ENCODE data around the gene AATK.
A peak's percentile ranks its signal among the peaks of the same experiment; 100 is the strongest.

Gene AATK

GRCh38 chr17:81203136-81203535 is 37.1 kb upstream of the AATK start:
- CTCF ChIA-PET, result no interaction called here
- POLR2A ChIA-PET, result interaction anchor here (1.2 kb wide), 1 partner anchor 20 kb away, joined by 4 read pairs; the partner anchor contains the start of gene CEP131
- no peak for DNase-seq (ENCODE audit: extremely low spot score)
- no peak for TF ChIP-seq ELF4 (IDR thresholded peaks at IDR 0.05)
- no peak for TF ChIP-seq FOXK2 (IDR thresholded peaks at IDR 0.05)
- no peak for TF ChIP-seq PKNOX1 (IDR thresholded peaks at IDR 0.05)
- no peak for TF ChIP-seq HDGF (IDR thresholded peaks at IDR 0.05; ENCODE audit: borderline replicate concordance)
- TF ChIP-seq CTBP1 (IDR thresholded peaks at IDR 0.05; ENCODE audit: borderline replicate concordance), result no peak
- no peak for TF ChIP-seq ARNT (IDR thresholded peaks at IDR 0.05)
- TF ChIP-seq FOXA1 (IDR thresholded peaks at IDR 0.05), result no peak
- no peak for TF ChIP-seq LEF1 (IDR thresholded peaks at IDR 0.05; ENCODE audit: borderline replicate concordance)
- TF ChIP-seq TARDBP (IDR thresholded peaks at IDR 0.05), result no peak
- TF ChIP-seq SUZ12 (IDR thresholded peaks at IDR 0.05), result no peak
- TF ChIP-seq L3MBTL2 (conservative IDR thresholded peaks at IDR 0.05), result no peak
- TF ChIP-seq ZNF384 (IDR thresholded peaks at IDR 0.05), result no peak
- TF ChIP-seq NFRKB (IDR thresholded peaks at IDR 0.05), result no peak

- ChIA-PET POLR2A (interaction anchor here (2.1 kb wide), 1 partner anchor 21 kb away, joined by 6 read pairs; the partner anchor contains the start of gene CEP131), CTCF (no interaction called here)
- no peak for TF ChIP-seq L3MBTL2 (conservative IDR thresholded peaks at IDR 0.05)
- no peak for TF ChIP-seq ZNF384 (IDR thresholded peaks at IDR 0.05)
- TF ChIP-seq CTBP1 (IDR thresholded peaks at IDR 0.05; ENCODE audit: borderline replicate concordance), result no peak
- TF ChIP-seq FOXM1 (IDR thresholded peaks at IDR 0.05; ENCODE audit: borderline replicate concordance), result no peak
- no peak for TF ChIP-seq SP1 (IDR thresholded peaks at IDR 0.05)
- TF ChIP-seq NFRKB (IDR thresholded peaks at IDR 0.05), result no peak
- no peak for TF ChIP-seq ARNT (IDR thresholded peaks at IDR 0.05)
- TF ChIP-seq PKNOX1 (IDR thresholded peaks at IDR 0.05), result no peak
- TF ChIP-seq HDGF (IDR thresholded peaks at IDR 0.05; ENCODE audit: borderline replicate concordance), result no peak
- TF ChIP-seq BHLHE40 (IDR thresholded peaks at IDR 0.05; ENCODE audit: borderline replicate concordance), result no peak
- TF ChIP-seq FOXA1 (IDR thresholded peaks at IDR 0.05), result no peak
- TF ChIP-seq LEF1 (IDR thresholded peaks at IDR 0.05; ENCODE audit: borderline replicate concordance), result no peak
- no peak for TF ChIP-seq FOXK2 (IDR thresholded peaks at IDR 0.05)
- TF ChIP-seq TARDBP (IDR thresholded peaks at IDR 0.05), result no peak
- TF ChIP-seq ELF4 (IDR thresholded peaks at IDR 0.05), result no peak
- TF ChIP-seq SUZ12 (IDR thresholded peaks at IDR 0.05), result no peak
- DNase-seq (ENCODE audit: extremely low spot score), result no peak
These were observed 36.3 kb upstream of the AATK start for GRCh38 chr17:81202318-81202717.

- POLR2A ChIA-PET, result interaction anchor here (1.1 to 2.1 kb wide), 2 partner anchors 22 to 28 kb away, joined by 3 to 6 read pairs; partner anchors contain the start of gene CEP131
- TF ChIP-seq HDGF (IDR thresholded peaks at IDR 0.05; ENCODE audit: borderline replicate concordance) (no peak), PKNOX1 (IDR thresholded peaks at IDR 0.05) (no peak), NFRKB (IDR thresholded peaks at IDR 0.05) (no peak)
- CTCF ChIA-PET, result interaction anchor here (0.6 to 1.0 kb wide), 4 partner anchors 10 to 355 kb away, joined by 3 to 7 read pairs (median 3); no protein-coding TSS in a partner anchor
- DNase-seq (ENCODE audit: extremely low spot score), result peak; percentile 73
These were observed 34.9 kb upstream of the AATK start for GRCh38 chr17:81200695-81201580.

GRCh38 chr17:81200201-81200600 is 34.2 kb upstream of the AATK start:
- TF ChIP-seq CTBP1 (IDR thresholded peaks at IDR 0.05; ENCODE audit: borderline replicate concordance), result no peak
- no peak for TF ChIP-seq SP1 (IDR thresholded peaks at IDR 0.05)
- TF ChIP-seq FOXM1 (IDR thresholded peaks at IDR 0.05; ENCODE audit: borderline replicate concordance), result no peak
- TF ChIP-seq TARDBP (IDR thresholded peaks at IDR 0.05), result no peak
- TF ChIP-seq ELF4 (IDR thresholded peaks at IDR 0.05), result no peak
- TF ChIP-seq FOXA1 (IDR thresholded peaks at IDR 0.05), result no peak
- TF ChIP-seq FOXK2 (IDR thresholded peaks at IDR 0.05), result no peak
- TF ChIP-seq ZNF384 (IDR thresholded peaks at IDR 0.05), result no peak
- TF ChIP-seq HDGF (IDR thresholded peaks at IDR 0.05; ENCODE audit: borderline replicate concordance), result no peak
- no peak for TF ChIP-seq BHLHE40 (IDR thresholded peaks at IDR 0.05; ENCODE audit: borderline replicate concordance)
- no peak for TF ChIP-seq ARNT (IDR thresholded peaks at IDR 0.05)
- no peak for TF ChIP-seq SUZ12 (IDR thresholded peaks at IDR 0.05)
- TF ChIP-seq PKNOX1 (IDR thresholded peaks at IDR 0.05), result no peak
- TF ChIP-seq L3MBTL2 (conservative IDR thresholded peaks at IDR 0.05), result no peak
- TF ChIP-seq NFRKB (IDR thresholded peaks at IDR 0.05), result no peak
- TF ChIP-seq LEF1 (IDR thresholded peaks at IDR 0.05; ENCODE audit: borderline replicate concordance), result no peak
- POLR2A ChIA-PET, result interaction anchor here (2.1 kb wide), 1 partner anchor 23 kb away, joined by 6 read pairs; the partner anchor contains the start of gene CEP131
- CTCF ChIA-PET, result interaction anchor here (0.7 to 1.0 kb wide), 2 partner anchors 9 to 66 kb away, joined by 3 read pairs; no protein-coding TSS in a partner anchor
- no peak for DNase-seq (ENCODE audit: extremely low spot score)

- no peak for TF ChIP-seq TARDBP (IDR thresholded peaks at IDR 0.05)
- no peak for TF ChIP-seq L3MBTL2 (conservative IDR thresholded peaks at IDR 0.05)
- TF ChIP-seq FOXM1 (IDR thresholded peaks at IDR 0.05; ENCODE audit: borderline replicate concordance), result no peak
- no peak for TF ChIP-seq FOXK2 (IDR thresholded peaks at IDR 0.05)
- ChIA-PET POLR2A (no interaction called here), CTCF (no interaction called here)
- no peak for DNase-seq (ENCODE audit: extremely low spot score)
These were observed 33.4 kb upstream of the AATK start for GRCh38 chr17:81199482-81199830.

All from HEK293T (cell line).